GM23248 (cell line): ENCODE data around the gene PDE6G.

ENCODE experiments used
- EZH2 ChIP-seq: fragments of 200-600 bp; sonication (generic); IDR thresholded peaks from 2 replicates; pipeline ENCODE4 v1.6.1; 2018; ENCODE audit warnings: antibody characterized with exemption, mild to moderate bottlenecking; ENCODE audit not compliant: insufficient read depth, poor library complexity, severe bottlenecking
- EZH2phosphoT487 ChIP-seq: fragments of 200-600 bp; sonication (generic); IDR thresholded peaks from 2 replicates; pipeline ENCODE4 v1.6.1; 2018; ENCODE audit warnings: antibody characterized with exemption, moderate library complexity, mild to moderate bottlenecking, low read depth; ENCODE audit not compliant: insufficient read depth

GRCh38 chr17:81635973-81636504 lies 20.3 kb downstream of the PDE6G start:
- no peak for TF ChIP-seq EZH2
- no peak for TF ChIP-seq EZH2phosphoT487
